ENCODE data around the gene JMJD6.

GRCh38 chr17:76702076-76702475 lies 24.3 kb downstream of the JMJD6 start:
- no peak for TF ChIP-seq CTCF (IDR thresholded peaks at IDR 0.05 in 2 of 3, conservative IDR thresholded peaks at IDR 0.05 in 1 of 3; ENCODE audit: borderline replicate concordance in 1 of 3, insufficient read depth in 1 of 3, low read depth in 2 of 3, low read length in 2 of 3)
- no peak for TF ChIP-seq MAX (IDR thresholded peaks at IDR 0.05)
- no peak for TF ChIP-seq POLR2A (IDR thresholded peaks at IDR 0.05; ENCODE audit: borderline replicate concordance, extremely low read depth, insufficient read depth, insufficient read length)
- TF ChIP-seq JUND (IDR thresholded peaks at IDR 0.05): no peak
- TF ChIP-seq EGR1 (IDR thresholded peaks at IDR 0.05; ENCODE audit: low read depth): no peak
- TF ChIP-seq EZH2 (IDR thresholded peaks at IDR 0.05): no peak
